GM18858 (cell line): ENCODE measurements around the gene CISH.

Experiments used
- ATAC-seq: cut with Tn5 transposase; IDR thresholded peaks from one replicate; pipeline ENCODE4 v1.9.1; 2021; ENCODE audit not compliant: unreplicated experiment

The CISH gene, protein sequence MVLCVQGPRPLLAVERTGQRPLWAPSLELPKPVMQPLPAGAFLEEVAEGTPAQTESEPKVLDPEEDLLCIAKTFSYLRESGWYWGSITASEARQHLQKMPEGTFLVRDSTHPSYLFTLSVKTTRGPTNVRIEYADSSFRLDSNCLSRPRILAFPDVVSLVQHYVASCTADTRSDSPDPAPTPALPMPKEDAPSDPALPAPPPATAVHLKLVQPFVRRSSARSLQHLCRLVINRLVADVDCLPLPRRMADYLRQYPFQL

DNA sequence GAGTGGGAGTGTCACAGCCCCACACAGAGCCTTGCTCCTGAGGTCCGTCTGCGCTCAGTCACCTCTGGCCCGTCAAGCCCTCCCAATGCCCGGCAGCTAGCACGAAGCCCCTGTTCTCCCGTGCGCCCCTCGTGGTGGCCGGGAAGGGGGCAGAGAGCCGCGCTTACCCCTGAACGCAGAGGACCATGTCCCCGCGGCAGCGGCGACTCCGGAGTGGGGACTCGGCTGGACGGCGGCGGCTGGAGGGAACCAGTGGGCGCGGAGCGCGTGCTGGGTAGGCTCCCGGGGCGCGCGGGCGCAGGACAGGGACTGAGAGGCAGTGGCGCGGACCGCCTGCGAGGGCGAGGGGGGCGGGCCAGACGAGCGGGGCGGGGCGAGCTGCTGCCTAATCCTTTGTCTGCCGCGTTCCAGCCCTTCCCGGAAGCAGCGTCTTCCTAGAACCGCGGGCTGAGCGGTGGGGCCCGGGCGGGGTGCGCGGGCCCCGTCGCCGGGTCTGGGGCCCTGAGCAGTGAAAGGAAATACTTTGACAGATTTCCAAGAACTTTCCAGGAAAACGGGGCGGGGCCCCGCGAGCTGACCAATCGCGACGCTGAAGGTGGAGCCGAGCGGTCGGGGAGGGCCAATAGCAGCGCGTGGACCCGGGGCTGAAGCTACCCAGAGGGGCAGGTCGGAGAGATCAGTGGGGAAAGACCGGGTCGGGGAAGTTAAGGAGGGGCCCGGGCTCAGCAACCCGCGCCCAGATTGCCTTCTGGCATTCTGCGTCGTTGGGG, at the start of gene CISH:
Gene CISH (minus strand): TSS at position 311 of the 770 bp plus-strand sequence. CDS start 124 bp downstream, at position 187.
- ATAC-seq: peak; percentile 49

DNA sequence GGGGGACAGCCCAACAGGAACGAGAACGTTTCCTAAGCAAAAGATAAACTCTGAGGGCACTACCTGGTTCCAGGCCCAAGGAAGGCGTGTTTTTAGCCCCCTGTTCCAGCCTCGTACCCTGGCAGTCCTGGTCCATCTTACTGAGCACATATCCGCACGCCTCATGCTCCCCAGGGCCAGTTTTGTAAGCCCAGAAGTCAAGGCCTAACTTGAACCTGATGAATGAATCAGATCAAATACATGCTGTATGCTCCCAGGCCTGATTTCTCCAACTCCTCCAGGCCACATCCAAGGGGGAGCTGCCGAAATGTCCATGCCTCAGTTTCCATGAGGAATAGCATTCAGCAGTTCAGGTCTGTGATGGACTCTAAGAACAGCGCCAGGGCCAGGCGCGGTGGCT, 48.8 kb upstream of the CISH start:
- no peak for ATAC-seq

DNA sequence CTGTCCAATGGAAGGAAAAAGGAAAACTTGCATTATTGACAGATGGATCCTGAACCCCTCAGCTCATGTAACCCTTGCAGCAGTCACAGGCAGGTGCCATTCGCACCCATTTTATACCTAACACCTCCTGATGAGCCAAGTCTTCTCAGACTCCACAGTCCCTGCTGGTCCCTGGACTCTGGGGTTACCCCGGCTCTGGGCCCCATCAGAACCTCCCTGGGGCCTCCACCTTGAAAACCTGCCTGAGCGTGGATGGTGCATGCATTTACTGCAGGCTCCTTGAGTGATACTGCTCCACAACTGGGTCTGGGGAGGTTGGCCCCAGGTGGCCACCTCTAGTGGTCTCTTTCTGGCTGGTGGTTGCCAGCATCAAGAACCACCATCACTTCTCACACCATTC, 47.3 kb upstream of the CISH start:
- no peak for ATAC-seq

GRCh38 chr3:50658416-50658815, 46.8 kb upstream of the CISH start:
- no peak for ATAC-seq

- no peak for ATAC-seq
These were observed 46.2 kb upstream of the CISH start for GRCh38 chr3:50657816-50658215.

DNA sequence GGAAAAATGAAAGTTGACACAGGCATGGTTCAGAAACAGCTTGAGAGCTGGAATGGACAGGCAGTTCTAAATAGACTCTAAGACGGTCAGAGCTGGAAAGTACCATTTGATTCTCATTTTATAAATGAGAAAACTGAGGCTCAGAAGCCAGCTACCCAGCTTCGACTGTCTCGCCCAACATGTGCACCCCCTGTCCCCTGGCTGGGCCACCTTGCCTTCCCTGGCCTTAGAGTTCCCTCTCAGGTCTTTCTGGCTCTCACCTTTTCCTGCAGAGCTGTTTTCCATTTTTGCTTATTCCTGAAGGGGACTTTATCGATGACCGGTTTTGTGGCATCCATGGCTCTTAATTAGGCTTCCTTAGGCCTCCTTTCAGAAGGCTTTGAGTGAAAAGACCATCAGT, 45.8 kb upstream of the CISH start:
- no peak for ATAC-seq

GRCh38 chr3:50656417-50657195, 45.0 kb upstream of the CISH start:
- ATAC-seq: no peak

GRCh38 chr3:50655009-50655830, 43.6 kb upstream of the CISH start:
- no peak for ATAC-seq

- ATAC-seq: no peak
These were observed 42.5 kb upstream of the CISH start for GRCh38 chr3:50653937-50654595.

GRCh38 chr3:50652709-50653108, 41.1 kb upstream of the CISH start:
- ATAC-seq: no peak

DNA sequence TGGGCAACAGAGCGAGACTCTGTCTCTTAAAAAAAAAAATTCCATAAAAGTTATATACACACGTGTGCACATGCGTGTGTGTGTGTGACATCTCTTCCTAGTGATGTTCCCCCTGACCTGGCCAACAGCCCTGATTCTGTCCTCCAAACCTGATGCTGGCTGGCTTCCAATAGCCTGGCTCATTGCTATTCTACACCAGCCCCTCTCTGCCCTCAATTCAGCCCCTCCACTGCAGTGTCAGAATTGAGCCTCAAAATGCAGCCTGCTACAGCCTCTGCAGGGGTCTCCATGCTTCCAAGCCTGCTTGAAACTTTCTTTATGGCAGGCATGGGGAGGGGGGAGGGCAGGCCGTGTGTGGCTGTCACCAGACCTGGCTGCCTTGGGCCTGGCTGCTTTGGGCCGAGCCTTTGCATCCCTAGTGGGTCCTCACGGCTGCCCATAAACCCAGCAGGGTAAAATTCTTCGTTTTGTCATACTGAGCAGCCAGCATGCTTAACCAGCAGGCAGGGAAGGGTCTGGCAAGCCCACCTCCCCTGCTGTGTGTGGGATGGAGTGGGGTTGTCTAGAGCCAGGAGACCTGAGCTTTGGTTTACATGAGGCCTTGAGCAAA, 40.5 kb upstream of the CISH start:
- ATAC-seq: no peak

GRCh38 chr3:50651445-50651844, 39.9 kb upstream of the CISH start:
- ATAC-seq: no peak

DNA sequence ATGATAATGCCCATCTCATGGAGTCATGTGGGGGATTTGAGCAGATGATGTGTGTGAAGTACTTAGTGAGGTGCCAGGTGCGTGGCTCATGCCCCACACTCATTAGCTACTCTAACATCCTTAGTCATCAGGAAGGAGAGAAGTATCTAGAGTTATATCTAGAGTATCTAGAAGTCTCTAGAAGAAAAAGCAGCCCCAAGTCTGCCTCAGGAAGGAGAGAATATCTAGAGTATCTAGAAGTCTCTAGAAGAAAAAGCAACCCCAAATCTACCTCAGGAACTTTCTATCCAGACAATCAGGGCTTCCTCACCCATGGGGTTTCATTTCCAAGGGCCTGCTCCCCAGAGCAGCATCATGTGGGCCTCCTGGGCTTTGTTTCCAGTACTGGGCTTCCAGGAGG, 38.4 kb upstream of the CISH start:
- no peak for ATAC-seq

- no peak for ATAC-seq
These were observed 37.9 kb upstream of the CISH start for GRCh38 chr3:50649451-50649931.

DNA sequence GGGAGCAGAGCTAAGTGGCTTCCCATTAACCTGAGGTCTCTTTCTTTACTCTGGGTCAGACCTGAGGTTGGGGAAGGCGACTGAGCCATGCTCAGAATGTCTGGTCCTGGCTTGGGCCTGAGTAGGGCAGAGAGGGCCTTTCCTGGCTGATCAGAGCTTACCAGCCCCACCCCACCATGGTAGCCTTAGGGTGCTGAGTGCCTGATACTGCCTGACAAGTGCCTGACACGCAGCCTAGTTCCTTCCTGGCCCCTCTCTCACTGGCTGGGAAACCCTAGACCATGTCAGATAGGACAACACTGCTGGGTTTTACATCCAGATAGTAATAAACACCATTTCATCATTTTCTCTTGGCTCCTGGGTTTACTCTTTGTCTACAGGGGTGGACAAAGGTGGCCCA, 37.4 kb upstream of the CISH start:
- no peak for ATAC-seq

- ATAC-seq: no peak
These were observed 36.7 kb upstream of the CISH start for GRCh38 chr3:50648313-50648712.

DNA sequence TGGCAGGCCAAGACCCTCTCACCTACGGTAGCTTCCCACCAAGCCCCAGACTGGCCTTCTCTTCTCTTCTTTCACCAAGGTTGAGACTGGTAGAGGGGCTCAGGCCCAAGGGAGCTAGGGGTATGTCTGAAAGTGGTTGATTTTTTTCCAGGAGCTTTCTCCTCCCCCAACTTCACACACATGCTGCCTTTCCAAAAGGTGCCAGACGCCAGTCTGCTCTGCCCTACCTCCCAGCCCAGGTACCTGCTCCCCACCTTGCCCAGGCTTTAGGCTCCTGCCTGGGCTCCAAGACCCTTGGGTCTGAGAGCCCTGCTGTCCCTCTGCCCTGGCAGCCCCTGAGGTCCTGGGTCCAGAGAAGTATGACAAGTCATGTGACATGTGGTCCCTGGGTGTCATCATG, 33.8 kb upstream of the CISH start:
- no peak for ATAC-seq

- no peak for ATAC-seq
These were observed 33.0 kb upstream of the CISH start for GRCh38 chr3:50644561-50644960.

GRCh38 chr3:50642382-50642781, 30.8 kb upstream of the CISH start:
- no peak for ATAC-seq

- no peak for ATAC-seq
These were observed 27.5 kb upstream of the CISH start for GRCh38 chr3:50639055-50639494.
